A549 (cell line): ENCODE results near the gene SENP6. TPM values are rescaled to one million over a fixed set of nuclear protein-coding genes. Genes with fewer than 3 reads are reported as not detected.

ENCODE experiments used
- ATAC-seq, 2 experiments: fragments of 200-7000 bp in 1 of 2; fragments of >200 bp in 1 of 2; cut with Nextera tagmentation in 1 of 2; cut with Tn5 transposase in 1 of 2; 3 replicates each; pipeline versions ENCODE4 v1.8.0 to v1.9.1; 2018 to 2020; ENCODE audit warnings: mild to moderate bottlenecking in 1 of 2, moderate library complexity in 1 of 2
- CTCF ChIA-PET: fragments of 300-600 bp; sonication (Branson Sonifier 250); formaldehyde crosslinking; extraction: SDS; loops from one replicate; lab custom pipeline; 2021; ENCODE audit warnings: antibody characterized with exemption, inconsistent platforms; lab: Yijun Ruan, JAX
- POLR2A ChIA-PET: fragments of 350-600 bp; formaldehyde crosslinking; extraction: SDS; loops from one replicate; lab custom pipeline; 2021; ENCODE audit warnings: antibody characterized with exemption, inconsistent platforms; lab: Yijun Ruan, JAX
- DNase-seq, 2 experiments: peaks; one replicate each; pipeline versions ENCODE4 v3.0.0 to v3.0.0-alpha.2; 2011 to 2016; ENCODE audit warnings: low read depth in 1 of 2, low spot score in 1 of 2
- FAIRE-seq: peaks from 2 replicates; lab custom pipeline; 2011; peaks lifted over from hg19 to GRCh38; lab: Jason Lieb, UNC
- H3K27ac ChIP-seq, 2 experiments: fragments of >200 bp; sonication (Bioruptor Twin); formaldehyde crosslinking; 3 replicates each; pipeline ENCODE4 v1.5.1; 2016 to 2017
- H3K4me1 ChIP-seq: fragments of >200 bp; sonication (Bioruptor Twin); formaldehyde crosslinking; 3 replicates; pipeline ENCODE4 v1.6.1; 2016
- H3K4me2 ChIP-seq: fragments of >200 bp; sonication (Bioruptor Twin); formaldehyde crosslinking; 3 replicates; pipeline ENCODE4 v1.6.1; 2016
- H3K4me3 ChIP-seq: fragments of >200 bp; sonication (Bioruptor Twin); formaldehyde crosslinking; 3 replicates; pipeline ENCODE4 v1.5.1; 2016
- H3K9me3 ChIP-seq: fragments of >200 bp; sonication (Bioruptor Twin); formaldehyde crosslinking; 3 replicates; pipeline ENCODE4 v1.6.1; 2016
- BCL3 ChIP-seq: fragments of >200 bp; sonication (Bioruptor Twin); formaldehyde crosslinking; IDR thresholded peaks from 3 replicates; pipeline ENCODE4 v1.6.1; 2016
- BHLHE40 ChIP-seq: IDR thresholded peaks from 2 replicates; pipeline ENCODE4 v1.6.1; 2012; ENCODE audit warnings: low read depth, low read length, inconsistent platforms
- CBX8 ChIP-seq: fragments of 200-600 bp; sonication (generic); IDR thresholded peaks from 2 replicates; pipeline ENCODE4 v1.6.1; 2016
- CHD4 ChIP-seq: fragments of 200-600 bp; sonication (generic); IDR thresholded peaks from 2 replicates; pipeline ENCODE4 v1.6.1; 2016; ENCODE audit warnings: antibody characterized with exemption, mild to moderate bottlenecking, borderline replicate concordance
- CTCF ChIP-seq: fragments of >200 bp; sonication (Bioruptor Twin); formaldehyde crosslinking; IDR thresholded peaks from 3 replicates; pipeline ENCODE4 v1.5.1; 2016
- EHF ChIP-seq: fragments of 250-450 bp; sonication (Bioruptor Pico); IDR thresholded peaks from 2 replicates; pipeline ENCODE4 v1.5.0; 2020; ENCODE audit warnings: mild to moderate bottlenecking
- EHMT2 ChIP-seq: fragments of 200-600 bp; sonication (generic); IDR thresholded peaks from 2 replicates; pipeline ENCODE4 v1.6.1; 2016; ENCODE audit warnings: antibody characterized with exemption, low read depth, mild to moderate bottlenecking, moderate library complexity
- EP300 ChIP-seq, 2 experiments: fragments of >200 bp; sonication (Bioruptor Twin); formaldehyde crosslinking; IDR thresholded peaks; 2 replicates in 1 of 2; 3 replicates in 1 of 2; pipeline ENCODE4 v1.6.1; 2016 to 2017
- FOSB ChIP-seq: fragments of 250-450 bp; sonication (Bioruptor Pico); IDR thresholded peaks from 2 replicates; pipeline ENCODE4 v1.5.0; 2020; ENCODE audit warnings: mild to moderate bottlenecking, moderate library complexity
- GATA3 ChIP-seq: IDR thresholded peaks from 2 replicates; pipeline ENCODE4 v1.6.1; 2012; ENCODE audit warnings: borderline replicate concordance
- HOXB13 ChIP-seq: fragments of 250-450 bp; sonication (Bioruptor Pico); IDR thresholded peaks from 2 replicates; pipeline ENCODE4 v1.5.0; 2020; ENCODE audit warnings: low read depth, mild to moderate bottlenecking, moderate library complexity
- JUNB ChIP-seq: fragments of >200 bp; sonication (Bioruptor Twin); formaldehyde crosslinking; IDR thresholded peaks from 2 replicates; pipeline ENCODE4 v1.6.1; 2016
- KDM1A ChIP-seq: fragments of 200-600 bp; sonication (generic); IDR thresholded peaks from 2 replicates; pipeline ENCODE4 v1.6.1; 2016; ENCODE audit warnings: low read depth, mild to moderate bottlenecking
- KDM5A ChIP-seq: fragments of 200-600 bp; sonication (generic); IDR thresholded peaks from 2 replicates; pipeline ENCODE4 v1.6.1; 2016; ENCODE audit warnings: antibody characterized with exemption, mild to moderate bottlenecking
- MYC ChIP-seq: IDR thresholded peaks from 2 replicates; pipeline ENCODE4 v1.6.1; 2012; ENCODE audit warnings: mild to moderate bottlenecking, inconsistent platforms, low read length, improper control_type of control experiment, borderline replicate concordance
- NFE2L2 ChIP-seq: fragments of 150-350 bp; conservative IDR thresholded peaks from 2 replicates; pipeline ENCODE4 v1.6.1; 2014; ENCODE audit warnings: low read length
- NPAS2 ChIP-seq: fragments of 250-450 bp; sonication (Bioruptor Pico); IDR thresholded peaks from 2 replicates; pipeline ENCODE4 v1.8.0; 2022; ENCODE audit warnings: mild to moderate bottlenecking, moderate library complexity, borderline replicate concordance
- PBX3 ChIP-seq: IDR thresholded peaks from 2 replicates; pipeline ENCODE4 v1.6.1; 2012
- RARB ChIP-seq: fragments of 250-450 bp; sonication (Bioruptor Pico); IDR thresholded peaks from 2 replicates; pipeline ENCODE4 v1.8.0; 2021; ENCODE audit warnings: mild to moderate bottlenecking, moderate library complexity
- RFX5 ChIP-seq: fragments of 450-650 bp; IDR thresholded peaks from 2 replicates; pipeline ENCODE4 v1.7.1; 2014; ENCODE audit warnings: antibody characterized with exemption, mild to moderate bottlenecking, moderate library complexity
- TP53 ChIP-seq: fragments of 250-450 bp; sonication (Bioruptor Pico); IDR thresholded peaks from 2 replicates; pipeline ENCODE4 v1.5.0; 2021; ENCODE audit warnings: mild to moderate bottlenecking, moderate library complexity
- WGBS: methylation state at CpG from one replicate; pipeline ENCODE4 v1.1.6; 2017; ENCODE audit errors: missing lambda C conversion rate; 5-methylcytosine and 5-hydroxymethylcytosine counted together
- polyA plus RNA-seq, 4 experiments: library from polyadenylated mRNA; depleted of rRNA in 3 of 4; stranded (reverse); fragments of >200 nt; fragmentation: RNase III in 1 of 4; extraction: RNeasy Plus Mini Kit Qiagen cat#74134 plus additional on column Dnase treatment in 1 of 4; gene quantifications; 2 replicates in 3 of 4; 3 replicates in 1 of 4; pipeline ENCODE4 v1.2.3, GENCODE V29; 2011 to 2017
- TF ChIP-seq, protein P1 (sequence below): IDR thresholded peaks from 2 replicates; pipeline ENCODE4 v1.6.1; 2012
- TF ChIP-seq, protein P2 (sequence below): fragments of 450-650 bp; IDR thresholded peaks from 2 replicates; pipeline ENCODE4 v1.6.1; 2014; ENCODE audit warnings: antibody characterized with exemption
- TF ChIP-seq, protein P3 (sequence below): fragments of >200 bp; sonication (Bioruptor Twin); formaldehyde crosslinking; IDR thresholded peaks from 2 replicates; pipeline ENCODE4 v1.6.1; 2016

SENP6 gene
- polyA plus RNA-seq, 2 of the 4 experiments (the other 2 are of a cell fraction) = 29.8 to 59.9 TPM

DNA sequence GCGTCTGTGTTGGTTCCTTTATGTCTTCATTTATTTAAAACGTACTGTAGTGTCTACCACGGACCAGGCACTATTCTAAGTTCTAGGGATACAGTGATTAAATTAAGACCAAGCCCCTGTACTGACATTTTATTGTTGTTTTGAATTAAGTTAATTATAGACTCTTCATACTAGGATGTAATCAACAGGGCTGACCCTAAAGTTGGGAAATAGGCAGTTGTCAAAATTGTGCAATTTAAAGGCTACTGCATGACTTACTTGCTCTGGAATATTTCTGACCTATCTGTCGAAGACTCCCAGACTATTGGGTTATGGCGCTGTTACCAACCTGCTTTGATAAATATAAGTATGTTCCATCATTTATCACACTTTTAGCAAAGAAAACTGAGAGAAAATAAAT, 154.0 kb downstream of the SENP6 start:
- no peak overlapping the region for H3K27ac ChIP-seq
- ATAC-seq (no peak), FAIRE-seq (no peak), DNase-seq (no peak)
- POLR2A ChIA-PET = no interaction called here
- no peak for TF ChIP-seq EP300 (IDR thresholded peaks at IDR 0.05)
- TF ChIP-seq EHF = no peak
- TF ChIP-seq, protein P1, sequence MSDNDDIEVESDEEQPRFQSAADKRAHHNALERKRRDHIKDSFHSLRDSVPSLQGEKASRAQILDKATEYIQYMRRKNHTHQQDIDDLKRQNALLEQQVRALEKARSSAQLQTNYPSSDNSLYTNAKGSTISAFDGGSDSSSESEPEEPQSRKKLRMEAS = no peak
- no peak for TF ChIP-seq KDM1A
- TF ChIP-seq NPAS2 (CRISPR knock-in tag) = no peak
- TF ChIP-seq EHMT2 = no peak
- no peak for TF ChIP-seq HOXB13 (CRISPR knock-in tag)
- TF ChIP-seq KDM5A = no peak
- TF ChIP-seq, protein P2, sequence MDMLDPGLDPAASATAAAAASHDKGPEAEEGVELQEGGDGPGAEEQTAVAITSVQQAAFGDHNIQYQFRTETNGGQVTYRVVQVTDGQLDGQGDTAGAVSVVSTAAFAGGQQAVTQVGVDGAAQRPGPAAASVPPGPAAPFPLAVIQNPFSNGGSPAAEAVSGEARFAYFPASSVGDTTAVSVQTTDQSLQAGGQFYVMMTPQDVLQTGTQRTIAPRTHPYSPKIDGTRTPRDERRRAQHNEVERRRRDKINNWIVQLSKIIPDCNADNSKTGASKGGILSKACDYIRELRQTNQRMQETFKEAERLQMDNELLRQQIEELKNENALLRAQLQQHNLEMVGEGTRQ = no peak
- no peak for TF ChIP-seq BCL3
- no peak for TF ChIP-seq RARB
- no peak for TF ChIP-seq MYC
- no peak for TF ChIP-seq GATA3
- no peak for TF ChIP-seq CTCF
- TF ChIP-seq NFE2L2 = no peak
- TF ChIP-seq CHD4 = no peak
- no peak for TF ChIP-seq CBX8
- TF ChIP-seq RFX5 = no peak
- TF ChIP-seq JUNB = no peak
- no peak for TF ChIP-seq FOSB (CRISPR knock-in tag)
- CTCF ChIA-PET = no interaction called here
- H3K4me1 ChIP-seq = 0 out of 3 replicates have a peak, but pooled peaks cover 3% of the 10 kb centered on the region
- no peak overlapping the region for H3K4me3 ChIP-seq
- no peak overlapping the region for H3K4me2 ChIP-seq
- H3K9me3 ChIP-seq = no peaks in the 10 kb centered on the region
- 90% methylated on average over 5 of the region's 5 CpGs for WGBS

DNA sequence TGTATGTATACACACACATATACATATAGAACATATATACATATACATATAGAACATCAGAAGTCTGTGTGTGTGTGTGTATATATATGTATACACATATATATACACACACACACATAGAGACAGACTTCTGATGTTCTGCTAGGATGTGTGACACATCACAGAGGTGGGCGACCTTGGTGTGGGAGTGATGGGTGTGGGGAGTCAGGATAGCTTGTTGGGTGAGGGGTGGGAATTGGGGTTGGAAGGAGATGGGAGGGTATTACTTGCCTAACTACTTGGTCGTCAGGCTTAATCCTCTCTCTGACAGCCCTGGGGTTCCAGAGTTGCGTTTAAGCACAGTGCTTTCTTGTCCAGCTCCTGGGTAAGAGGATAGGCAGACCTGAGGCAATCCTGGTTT, 155.6 kb downstream of the SENP6 start:
- POLR2A ChIA-PET = no interaction called here

More for the DNA sequence above, 155.6 kb downstream of the SENP6 start:
- TF ChIP-seq PBX3 (no peak), BHLHE40 (no peak), TP53 (CRISPR knock-in tag) (no peak), EHF (no peak)
- TF ChIP-seq, protein P3, sequence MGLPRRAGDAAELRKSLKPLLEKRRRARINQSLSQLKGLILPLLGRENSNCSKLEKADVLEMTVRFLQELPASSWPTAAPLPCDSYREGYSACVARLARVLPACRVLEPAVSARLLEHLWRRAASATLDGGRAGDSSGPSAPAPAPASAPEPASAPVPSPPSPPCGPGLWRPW = no peak
- 0 out of 3 replicates have a peak, but pooled peaks cover 3% of the 10 kb centered on the region for H3K4me1 ChIP-seq
- H3K9me3 ChIP-seq = no peaks in the 10 kb centered on the region
- no peak overlapping the region for H3K4me3 ChIP-seq
- 82% methylated on average over 3 of the region's 3 CpGs for WGBS
- H3K27ac ChIP-seq = no peak overlapping the region
- FAIRE-seq (no peak), ATAC-seq (no peak), DNase-seq (no peak)
- CTCF ChIA-PET = interaction anchor here (1.5 kb wide), 1 partner anchor 10 kb away, joined by 3 read pairs; no protein-coding TSS in a partner anchor
- no peak overlapping the region for H3K4me2 ChIP-seq
